ENCODE measurements around the gene MEAF6.
A peak's percentile ranks its signal among the peaks of the same experiment; 100 is the strongest.

The MEAF6 gene

GRCh38 chr1:37476460-37477197, 37.9 kb downstream of the MEAF6 start:
- H3K27ac Mint-ChIP-seq: peak overlapping the region; percentile 99
- peaks cover 30% of the 10 kb centered on the region for H3K36me3 Mint-ChIP-seq
- DNase-seq (ENCODE audit: low spot score in 2 of 2) (no peak), ATAC-seq (ENCODE audit: low read depth) (no peak)
- peaks cover 42% of the 10 kb centered on the region for H3K4me1 Mint-ChIP-seq
- no peaks in the 10 kb centered on the region for H3K27me3 Mint-ChIP-seq
- no peaks in the 10 kb centered on the region for H3K9me3 Mint-ChIP-seq
- H3K4me3 Mint-ChIP-seq: peak overlapping the region; percentile 99

DNA sequence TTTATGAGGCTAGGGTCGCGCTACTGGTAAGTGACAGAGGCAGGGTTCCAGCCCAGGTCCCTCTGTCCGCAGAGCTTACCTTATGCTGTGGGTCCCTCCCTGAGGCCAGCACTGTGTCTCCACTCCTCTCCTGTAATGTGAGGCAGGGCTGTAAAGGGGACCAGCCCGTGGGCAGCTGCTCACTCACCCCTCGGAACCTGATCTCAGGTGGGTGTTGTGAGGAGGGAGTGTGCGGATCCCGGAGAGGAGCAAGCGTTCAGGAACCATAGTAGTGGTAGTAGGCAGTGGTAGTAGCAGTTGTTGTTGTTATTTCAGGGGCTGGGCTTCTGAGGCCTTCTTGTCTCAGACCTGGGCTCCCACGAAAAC, 38.5 kb downstream of the MEAF6 start:
- Mint-ChIP-seq H3K27ac (peak overlapping the region; percentile 99), H3K36me3 (peaks cover 25% of the 10 kb centered on the region), H3K9me3 (no peaks in the 10 kb centered on the region), H3K4me1 (peaks cover 36% of the 10 kb centered on the region), H3K27me3 (no peaks in the 10 kb centered on the region), H3K4me3 (peak overlapping the region; percentile 99)
- no peak for DNase-seq (ENCODE audit: low spot score in 2 of 2)
- no peak for ATAC-seq (ENCODE audit: low read depth)

DNA sequence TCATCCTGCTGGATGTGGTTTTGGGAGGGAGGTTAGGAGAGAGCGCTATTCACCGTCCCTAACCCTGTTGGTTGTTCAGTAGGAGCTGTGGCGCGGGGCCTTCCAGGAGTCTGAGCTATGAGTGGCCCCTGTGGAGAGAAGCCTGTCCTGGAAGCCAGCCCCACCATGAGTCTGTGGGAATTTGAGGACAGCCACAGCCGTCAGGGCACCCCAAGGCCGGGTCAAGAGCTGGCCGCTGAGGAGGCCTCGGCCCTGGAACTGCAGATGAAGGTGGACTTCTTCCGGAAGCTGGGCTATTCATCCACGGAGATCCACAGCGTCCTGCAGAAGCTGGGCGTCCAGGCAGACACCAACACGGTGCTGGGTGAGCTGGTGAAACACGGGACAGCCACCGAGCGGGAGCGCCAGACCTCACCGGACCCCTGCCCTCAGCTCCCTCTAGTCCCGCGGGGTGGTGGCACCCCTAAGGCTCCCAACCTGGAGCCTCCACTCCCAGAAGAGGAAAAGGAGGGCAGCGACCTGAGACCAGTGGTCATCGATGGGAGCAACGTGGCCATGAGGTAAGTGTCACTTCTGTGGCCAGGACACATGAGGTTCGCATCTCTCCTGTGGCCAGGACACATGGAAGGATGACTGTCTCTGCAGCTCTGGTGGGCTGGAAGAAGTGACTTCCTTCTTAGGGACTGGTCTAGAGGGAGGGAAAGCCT, 39.0 kb downstream of the MEAF6 start:
- Mint-ChIP-seq H3K36me3 (peaks cover 24% of the 10 kb centered on the region), H3K4me1 (peaks cover 35% of the 10 kb centered on the region), H3K9me3 (no peaks in the 10 kb centered on the region), H3K4me3 (peak overlapping the region; percentile 99), H3K27me3 (no peaks in the 10 kb centered on the region), H3K27ac (peak overlapping the region; percentile 99)
- ATAC-seq (ENCODE audit: low read depth): no peak
- DNase-seq (ENCODE audit: low spot score in 2 of 2): no peak

DNA sequence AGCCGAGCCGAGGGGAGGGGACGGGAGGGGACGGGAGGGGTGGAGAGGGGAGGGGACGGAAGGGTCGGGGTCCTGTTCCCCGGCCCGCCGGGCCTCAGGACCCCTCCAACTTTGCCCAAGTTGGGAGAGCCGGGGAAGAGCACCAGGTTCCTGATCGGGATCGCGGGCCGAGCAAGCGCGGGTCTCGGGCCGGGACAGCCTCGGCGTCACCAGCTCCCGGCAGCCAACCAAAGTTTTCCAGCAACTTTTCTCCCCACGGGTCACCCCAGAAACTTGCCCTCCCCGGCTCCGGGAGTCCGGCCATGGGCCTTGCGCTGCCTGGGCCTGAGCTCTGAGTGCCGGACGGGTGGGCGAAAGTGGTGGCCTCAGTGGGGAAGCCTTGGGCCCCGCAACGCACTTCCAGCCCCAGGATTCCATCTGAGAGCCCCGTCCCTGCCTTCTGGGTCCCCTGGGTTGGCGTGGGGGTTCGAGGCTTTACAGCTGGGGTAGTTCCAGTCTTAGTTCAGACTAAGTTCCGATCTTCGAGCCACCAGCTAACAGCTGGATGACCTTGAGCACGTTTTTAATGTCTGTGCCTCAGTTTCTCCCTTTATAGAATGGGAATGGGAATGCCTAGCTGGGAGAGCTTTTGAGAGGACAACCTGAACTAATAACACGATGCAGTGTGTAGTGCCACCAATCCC, 39.7 kb downstream of the MEAF6 start:
- Mint-ChIP-seq H3K4me3 (peak overlapping the region; percentile 99), H3K36me3 (peaks cover 24% of the 10 kb centered on the region), H3K9me3 (no peaks in the 10 kb centered on the region), H3K27ac (peak overlapping the region; percentile 99), H3K27me3 (no peaks in the 10 kb centered on the region), H3K4me1 (peaks cover 35% of the 10 kb centered on the region)
- ATAC-seq (ENCODE audit: low read depth) (no peak), DNase-seq (ENCODE audit: low spot score in 2 of 2) (no peak)

DNA sequence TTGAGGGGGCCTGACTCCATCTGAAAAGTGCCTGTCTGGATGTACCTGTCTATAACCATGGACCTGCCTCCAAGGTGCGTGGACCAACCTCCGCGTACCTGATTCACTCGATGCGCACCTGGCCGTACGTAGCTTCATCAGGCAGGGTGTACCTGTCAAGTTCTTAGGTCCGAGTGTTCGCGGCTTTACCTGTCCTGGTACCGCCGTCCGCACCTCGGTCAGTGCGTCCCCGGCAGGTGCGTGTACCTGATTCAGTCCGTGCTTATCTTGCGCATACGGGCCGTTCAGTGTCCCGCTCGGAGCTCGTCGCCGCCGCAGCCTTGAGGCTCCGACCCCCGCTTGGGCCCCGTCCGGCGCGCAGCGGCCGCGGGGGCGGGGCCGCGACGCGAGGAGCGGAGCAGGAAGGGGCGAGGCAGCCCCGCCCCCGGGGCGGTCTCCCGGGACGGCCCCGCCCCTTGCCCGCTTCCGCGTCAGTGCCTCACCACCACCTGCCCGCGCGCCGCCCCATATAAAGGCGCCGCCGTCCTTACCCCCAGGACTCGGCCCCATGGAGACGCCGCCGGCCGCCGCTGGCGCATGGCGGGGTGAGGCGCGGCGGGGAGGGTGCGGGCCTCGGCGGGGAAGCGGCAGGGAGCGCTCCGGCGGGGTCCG, 40.4 kb downstream of the MEAF6 start, which contains the start of gene ZC3H12A:
Gene ZC3H12A (plus strand): TSS at position 535 of the 651 bp plus-strand sequence. CDS start 917 bp downstream, outside the sequence.
- H3K4me3 Mint-ChIP-seq: peak within 1 kb of the TSS; percentile 99
- peaks cover 22% of the 10 kb centered on the region for H3K36me3 Mint-ChIP-seq
- peaks cover 32% of the 10 kb centered on the region for H3K4me1 Mint-ChIP-seq
- ATAC-seq (ENCODE audit: low read depth): peak; percentile 69
- H3K27me3 Mint-ChIP-seq: no peaks in the 10 kb centered on the region
- H3K27ac Mint-ChIP-seq: peak within 1 kb of the TSS; percentile 99
- peak; percentile 96 for DNase-seq (ENCODE audit: low spot score in 2 of 2)
- no peaks in the 10 kb centered on the region for H3K9me3 Mint-ChIP-seq

- Mint-ChIP-seq H3K27me3 (no peaks in the 10 kb centered on the region), H3K9me3 (no peaks in the 10 kb centered on the region), H3K4me1 (peaks cover 28% of the 10 kb centered on the region), H3K4me3 (peak overlapping the region; percentile 99), H3K36me3 (peaks cover 19% of the 10 kb centered on the region), H3K27ac (peak overlapping the region; percentile 99)
- no peak for ATAC-seq (ENCODE audit: low read depth)
- DNase-seq (ENCODE audit: low spot score in 2 of 2): no peak
These were observed 41.0 kb downstream of the MEAF6 start for GRCh38 chr1:37473431-37474045.

- Mint-ChIP-seq H3K36me3 (peaks cover 18% of the 10 kb centered on the region), H3K27me3 (no peaks in the 10 kb centered on the region), H3K4me3 (no peak overlapping the region), H3K9me3 (no peaks in the 10 kb centered on the region), H3K27ac (peak overlapping the region; percentile 99), H3K4me1 (peaks cover 25% of the 10 kb centered on the region)
- DNase-seq (ENCODE audit: low spot score in 2 of 2) (no peak), ATAC-seq (ENCODE audit: low read depth) (no peak)
These were observed 41.6 kb downstream of the MEAF6 start for GRCh38 chr1:37472994-37473393.

DNA sequence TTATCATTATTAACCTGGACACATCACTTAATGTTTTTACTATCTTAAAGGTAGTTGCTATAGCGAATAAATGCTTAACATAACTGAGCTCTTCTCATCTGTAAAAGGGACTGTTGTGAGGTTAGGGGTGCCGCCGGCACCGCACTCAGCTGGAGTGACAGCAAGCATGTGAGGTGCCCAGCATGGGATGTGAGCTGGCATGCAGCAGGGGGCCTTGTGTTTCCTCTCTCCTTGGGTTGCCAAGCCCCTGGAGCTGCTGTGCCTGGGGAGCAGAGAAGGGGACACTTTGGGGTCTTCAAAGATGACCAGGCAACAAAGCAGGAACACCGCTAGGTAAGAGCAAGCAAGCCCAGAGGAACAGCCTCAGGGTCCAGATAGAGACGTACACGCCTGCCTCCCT, 42.3 kb downstream of the MEAF6 start:
- H3K4me3 Mint-ChIP-seq: no peak overlapping the region
- ATAC-seq (ENCODE audit: low read depth) (no peak), DNase-seq (ENCODE audit: low spot score in 2 of 2) (no peak)
- H3K27me3 Mint-ChIP-seq: no peaks in the 10 kb centered on the region
- no peak overlapping the region for H3K27ac Mint-ChIP-seq
- H3K9me3 Mint-ChIP-seq: no peaks in the 10 kb centered on the region
- H3K36me3 Mint-ChIP-seq: peaks cover 15% of the 10 kb centered on the region
- peaks cover 22% of the 10 kb centered on the region for H3K4me1 Mint-ChIP-seq

DNA sequence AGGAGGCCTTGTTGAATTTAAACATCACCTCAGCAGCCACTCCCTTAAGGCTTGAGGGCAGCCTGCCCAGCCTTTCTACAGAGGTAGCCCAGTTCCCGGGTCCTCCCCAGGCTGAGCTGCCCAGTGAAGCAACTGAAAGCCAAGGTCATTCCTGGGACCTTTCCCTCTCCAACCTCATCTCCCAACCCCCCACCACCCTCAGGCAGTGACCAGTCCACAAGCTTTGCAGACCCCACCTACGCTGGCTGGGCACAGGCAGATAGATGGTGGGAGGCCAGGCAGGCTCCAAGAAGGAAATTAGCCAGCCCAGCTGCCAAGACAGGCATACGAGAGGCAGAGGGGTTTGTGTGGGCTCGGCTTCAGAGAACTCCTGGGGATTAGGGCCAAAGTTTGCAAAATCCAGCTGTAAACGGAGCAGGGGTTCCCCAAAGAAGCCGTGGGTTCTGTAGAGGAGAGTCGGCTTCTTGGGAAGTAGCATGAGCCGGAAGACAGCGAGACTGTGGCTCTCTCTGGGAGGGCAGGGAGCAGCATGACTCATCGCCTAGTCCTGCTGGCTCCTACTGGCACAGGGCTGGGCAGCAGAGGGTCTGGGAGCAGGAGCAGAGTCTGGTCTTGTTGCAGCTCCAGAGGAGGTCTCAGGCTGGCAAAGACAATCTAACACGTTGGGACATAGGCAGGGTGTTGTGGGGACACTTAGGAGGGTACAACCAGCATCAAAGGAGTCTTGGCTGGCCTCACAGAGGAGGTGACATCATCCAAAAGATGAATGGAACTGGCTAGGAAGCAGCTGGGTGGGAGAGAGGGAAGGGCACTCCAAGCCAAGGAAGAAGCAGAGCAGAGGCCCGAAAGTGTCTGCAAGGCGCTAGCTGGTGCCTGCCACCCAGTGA, 43.0 kb downstream of the MEAF6 start:
- Mint-ChIP-seq H3K4me1 (peaks cover 18% of the 10 kb centered on the region), H3K9me3 (no peaks in the 10 kb centered on the region), H3K36me3 (peaks cover 10% of the 10 kb centered on the region), H3K27me3 (no peaks in the 10 kb centered on the region), H3K4me3 (no peak overlapping the region), H3K27ac (no peak overlapping the region)
- DNase-seq (ENCODE audit: low spot score in 2 of 2): no peak
- ATAC-seq (ENCODE audit: low read depth): no peak

DNA sequence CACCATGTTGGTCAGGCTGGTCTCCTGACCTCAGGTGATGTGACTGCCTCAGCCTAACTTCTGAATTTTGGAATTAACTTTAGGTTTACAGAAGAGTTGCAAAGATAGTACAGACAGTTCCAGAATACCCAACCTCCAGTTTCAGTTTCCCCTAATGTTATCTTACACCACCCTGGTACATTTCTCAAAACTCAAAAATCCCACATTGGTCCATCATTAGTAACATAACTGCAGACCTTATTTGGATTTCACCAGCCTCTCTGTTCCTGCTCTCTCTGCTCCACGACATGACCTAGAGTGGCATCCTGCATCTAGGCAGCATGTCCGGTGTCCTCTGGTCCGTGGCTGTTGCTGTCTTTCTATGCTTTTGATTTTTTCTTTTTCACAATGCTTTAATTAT, 45.2 kb downstream of the MEAF6 start:
- DNase-seq (ENCODE audit: low spot score in 2 of 2): no peak
- Mint-ChIP-seq H3K36me3 (no peaks in the 10 kb centered on the region), H3K4me1 (peaks cover 13% of the 10 kb centered on the region), H3K4me3 (no peak overlapping the region), H3K27ac (no peak overlapping the region), H3K27me3 (no peaks in the 10 kb centered on the region), H3K9me3 (no peaks in the 10 kb centered on the region)
- ATAC-seq (ENCODE audit: low read depth): no peak

DNA sequence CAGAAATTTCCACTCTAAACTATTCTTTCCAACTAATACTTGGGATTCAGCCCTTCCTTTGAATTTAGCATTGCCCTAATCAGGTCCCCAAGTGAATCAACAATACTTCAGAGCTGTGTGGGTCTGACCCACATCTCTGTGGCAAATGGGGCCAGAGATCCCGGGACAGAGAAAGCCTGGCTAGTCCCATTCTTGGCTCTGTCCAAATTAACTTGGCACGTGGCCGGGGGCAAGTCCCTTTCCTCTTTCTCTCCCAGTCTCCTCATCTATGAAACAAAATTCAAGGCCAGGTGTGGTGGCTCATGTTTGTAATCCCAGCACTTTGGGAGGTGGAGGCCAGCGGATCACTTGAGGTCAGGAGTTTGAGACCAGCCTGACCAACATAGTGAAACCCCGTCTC, 46.5 kb downstream of the MEAF6 start:
- Mint-ChIP-seq H3K4me3 (no peak overlapping the region), H3K9me3 (no peaks in the 10 kb centered on the region), H3K4me1 (peaks cover 5% of the 10 kb centered on the region), H3K36me3 (no peaks in the 10 kb centered on the region), H3K27ac (no peak overlapping the region), H3K27me3 (no peaks in the 10 kb centered on the region)
- no peak for ATAC-seq (ENCODE audit: low read depth)
- no peak for DNase-seq (ENCODE audit: low spot score in 2 of 2)

GRCh38 chr1:37465593-37466517, 48.7 kb downstream of the MEAF6 start:
- no peak overlapping the region for H3K4me3 Mint-ChIP-seq
- no peaks in the 10 kb centered on the region for H3K4me1 Mint-ChIP-seq
- H3K9me3 Mint-ChIP-seq: no peaks in the 10 kb centered on the region
- no peaks in the 10 kb centered on the region for H3K27me3 Mint-ChIP-seq
- DNase-seq (ENCODE audit: low spot score in 2 of 2): no peak
- no peaks in the 10 kb centered on the region for H3K36me3 Mint-ChIP-seq
- no peak for ATAC-seq (ENCODE audit: low read depth)
- no peak overlapping the region for H3K27ac Mint-ChIP-seq

Measured in memory B cell (primary cell).